SU-DHL-6 (cell line): ENCODE data around the gene UPK1A.

Experiments
- H2AFZ ChIP-seq: fragments of 200-600 bp; sonication (generic); 2 replicates; pipeline ENCODE4 v1.6.1; 2014; ENCODE audit warnings: low read depth, mild to moderate bottlenecking, moderate library complexity, mixed read lengths, antibody characterized with exemption, low read length; ENCODE audit not compliant: severe bottlenecking
- H3F3A ChIP-seq: fragments of 200-600 bp; shearing (Covaris generic); 2 replicates; pipeline ENCODE4 v1.6.0; 2016; ENCODE audit warnings: antibody characterized with exemption, mild to moderate bottlenecking; ENCODE audit not compliant: insufficient read depth
- H3K27ac ChIP-seq: fragments of 200-600 bp; sonication (generic); 2 replicates; pipeline ENCODE4 v1.5.1; 2016; ENCODE audit warnings: low read depth, mild to moderate bottlenecking, low read length, moderate library complexity, mixed read lengths
- H3K27me3 ChIP-seq: fragments of 200-600 bp; sonication (generic), shearing (Covaris generic); 2 replicates; pipeline ENCODE4 v1.6.0; 2014; ENCODE audit warnings: mild to moderate bottlenecking, low read length
- H3K36me3 ChIP-seq: fragments of 200-600 bp; sonication (generic); 2 replicates; pipeline ENCODE4 v1.6.1; 2014; ENCODE audit warnings: mild to moderate bottlenecking, low read length, mixed read lengths
- H3K4me2 ChIP-seq: fragments of 300-600, 200-600 bp; shearing (Covaris generic), sonication (generic); 2 replicates; pipeline ENCODE4 v1.6.0; 2014; ENCODE audit warnings: low read length, low read depth, mild to moderate bottlenecking; ENCODE audit not compliant: poor library complexity, severe bottlenecking
- H3K4me3 ChIP-seq: fragments of 200-600 bp; sonication (generic); 2 replicates; pipeline ENCODE4 v1.5.1; 2014; ENCODE audit warnings: antibody characterized with exemption, low read length, mild to moderate bottlenecking, mixed read lengths; ENCODE audit not compliant: insufficient read depth, poor library complexity, severe bottlenecking
- H3K79me2 ChIP-seq: fragments of 200-600 bp; sonication (generic); 2 replicates; pipeline ENCODE4 v1.6.1; 2014; ENCODE audit warnings: mild to moderate bottlenecking, low read length, moderate library complexity; ENCODE audit not compliant: insufficient read depth
- H3K9ac ChIP-seq: fragments of 200-600 bp; sonication (generic); 2 replicates; pipeline ENCODE4 v1.7.0; 2014; ENCODE audit warnings: mild to moderate bottlenecking, low read length
- H3K9me2 ChIP-seq: fragments of 200-600 bp; sonication (generic); replicated peaks from 2 replicates; pipeline ENCODE4 v1.6.1; 2014; ENCODE audit warnings: low read length; ENCODE audit not compliant: insufficient read depth
- H3K9me3 ChIP-seq: fragments of 200-600 bp; sonication (generic); 2 replicates; pipeline ENCODE4 v1.6.1; 2014; ENCODE audit warnings: low read length, mixed read lengths; ENCODE audit not compliant: insufficient read depth
- H4K20me1 ChIP-seq: fragments of 200-600 bp; sonication (generic); 2 replicates; pipeline ENCODE4 v1.6.1; 2014; ENCODE audit warnings: low read depth, mild to moderate bottlenecking, antibody characterized with exemption, low read length, moderate library complexity, mixed read lengths
- EZH2phosphoT487 ChIP-seq: fragments of 200-600 bp; sonication (generic), shearing (Covaris generic); conservative IDR thresholded peaks from 2 replicates; pipeline ENCODE4 v1.6.1; 2018; ENCODE audit warnings: mild to moderate bottlenecking, antibody characterized with exemption, low read length, moderate library complexity, mixed read lengths
- TF ChIP-seq, protein P1 (sequence below): fragments of 200-600 bp; sonication (generic); IDR thresholded peaks from one replicate; pipeline ENCODE4 v1.5.1; 2017; ENCODE audit warnings: antibody characterized with exemption, mild to moderate bottlenecking, low read length, moderate library complexity; ENCODE audit not compliant: insufficient read depth, poor library complexity, severe bottlenecking

UPK1A gene

DNA sequence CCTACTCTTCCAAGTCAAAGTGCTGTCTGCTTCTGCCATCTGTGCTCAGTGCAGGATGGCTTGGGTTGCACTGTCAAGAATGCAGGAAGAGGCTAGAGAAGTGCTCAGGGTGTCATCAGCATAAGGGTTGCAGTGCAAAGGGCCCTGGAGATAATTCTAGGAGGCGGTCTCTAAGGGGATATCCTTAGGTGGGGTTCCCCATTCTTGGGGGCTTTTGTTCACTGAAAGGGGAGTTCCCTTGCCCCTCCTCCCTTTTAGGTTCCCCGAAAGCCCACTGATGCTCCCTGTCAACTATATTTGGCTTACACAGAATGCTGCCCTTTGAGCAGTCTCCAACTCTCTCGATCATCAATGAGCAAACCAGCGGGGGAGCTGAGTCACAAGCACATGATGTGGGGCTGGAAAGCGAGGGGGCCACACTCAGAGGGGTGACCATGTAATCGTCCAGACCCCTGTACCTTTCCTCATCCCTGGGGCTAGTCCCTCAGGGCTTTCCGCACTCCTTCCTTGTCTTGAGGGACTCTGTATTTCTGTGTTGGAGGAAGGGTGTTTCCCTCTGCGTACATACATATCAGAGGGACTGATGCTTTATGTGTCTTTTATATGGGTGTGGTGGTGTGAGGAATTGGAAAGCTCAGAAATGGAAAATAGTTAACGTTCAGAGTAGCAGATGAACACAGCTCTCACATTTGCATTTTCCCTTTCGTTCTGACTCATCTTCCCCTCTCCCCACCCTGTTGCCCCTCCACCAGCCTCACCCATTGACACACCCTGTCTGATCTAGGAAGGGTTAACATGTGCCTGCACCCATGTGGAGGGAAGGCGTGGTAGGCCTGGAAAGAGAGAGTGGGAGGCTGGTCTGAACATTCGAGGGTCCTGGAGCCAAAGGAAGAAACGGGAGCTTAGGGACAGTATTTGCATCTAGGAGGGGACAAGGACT lies 44.7 kb downstream of the UPK1A start:
- no peak overlapping the region for H3K4me2 ChIP-seq
- no peaks in the 10 kb centered on the region for H3K9me2 ChIP-seq
- no peaks in the 10 kb centered on the region for H3K27me3 ChIP-seq
- no peaks in the 10 kb centered on the region for H3K9me3 ChIP-seq
- TF ChIP-seq, protein P1, sequence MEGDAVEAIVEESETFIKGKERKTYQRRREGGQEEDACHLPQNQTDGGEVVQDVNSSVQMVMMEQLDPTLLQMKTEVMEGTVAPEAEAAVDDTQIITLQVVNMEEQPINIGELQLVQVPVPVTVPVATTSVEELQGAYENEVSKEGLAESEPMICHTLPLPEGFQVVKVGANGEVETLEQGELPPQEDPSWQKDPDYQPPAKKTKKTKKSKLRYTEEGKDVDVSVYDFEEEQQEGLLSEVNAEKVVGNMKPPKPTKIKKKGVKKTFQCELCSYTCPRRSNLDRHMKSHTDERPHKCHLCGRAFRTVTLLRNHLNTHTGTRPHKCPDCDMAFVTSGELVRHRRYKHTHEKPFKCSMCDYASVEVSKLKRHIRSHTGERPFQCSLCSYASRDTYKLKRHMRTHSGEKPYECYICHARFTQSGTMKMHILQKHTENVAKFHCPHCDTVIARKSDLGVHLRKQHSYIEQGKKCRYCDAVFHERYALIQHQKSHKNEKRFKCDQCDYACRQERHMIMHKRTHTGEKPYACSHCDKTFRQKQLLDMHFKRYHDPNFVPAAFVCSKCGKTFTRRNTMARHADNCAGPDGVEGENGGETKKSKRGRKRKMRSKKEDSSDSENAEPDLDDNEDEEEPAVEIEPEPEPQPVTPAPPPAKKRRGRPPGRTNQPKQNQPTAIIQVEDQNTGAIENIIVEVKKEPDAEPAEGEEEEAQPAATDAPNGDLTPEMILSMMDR, result no peak
- no peak for TF ChIP-seq EZH2phosphoT487
- H4K20me1 ChIP-seq, result no peaks in the 10 kb centered on the region
- H3K9ac ChIP-seq, result no peak overlapping the region
- no peaks in the 10 kb centered on the region for H3K79me2 ChIP-seq
- H3F3A ChIP-seq, result no peaks in the 10 kb centered on the region
- no peak overlapping the region for H3K27ac ChIP-seq
- no peak overlapping the region for H3K4me3 ChIP-seq
- H3K36me3 ChIP-seq, result no peaks in the 10 kb centered on the region
- H2AFZ ChIP-seq, result no peak overlapping the region

DNA sequence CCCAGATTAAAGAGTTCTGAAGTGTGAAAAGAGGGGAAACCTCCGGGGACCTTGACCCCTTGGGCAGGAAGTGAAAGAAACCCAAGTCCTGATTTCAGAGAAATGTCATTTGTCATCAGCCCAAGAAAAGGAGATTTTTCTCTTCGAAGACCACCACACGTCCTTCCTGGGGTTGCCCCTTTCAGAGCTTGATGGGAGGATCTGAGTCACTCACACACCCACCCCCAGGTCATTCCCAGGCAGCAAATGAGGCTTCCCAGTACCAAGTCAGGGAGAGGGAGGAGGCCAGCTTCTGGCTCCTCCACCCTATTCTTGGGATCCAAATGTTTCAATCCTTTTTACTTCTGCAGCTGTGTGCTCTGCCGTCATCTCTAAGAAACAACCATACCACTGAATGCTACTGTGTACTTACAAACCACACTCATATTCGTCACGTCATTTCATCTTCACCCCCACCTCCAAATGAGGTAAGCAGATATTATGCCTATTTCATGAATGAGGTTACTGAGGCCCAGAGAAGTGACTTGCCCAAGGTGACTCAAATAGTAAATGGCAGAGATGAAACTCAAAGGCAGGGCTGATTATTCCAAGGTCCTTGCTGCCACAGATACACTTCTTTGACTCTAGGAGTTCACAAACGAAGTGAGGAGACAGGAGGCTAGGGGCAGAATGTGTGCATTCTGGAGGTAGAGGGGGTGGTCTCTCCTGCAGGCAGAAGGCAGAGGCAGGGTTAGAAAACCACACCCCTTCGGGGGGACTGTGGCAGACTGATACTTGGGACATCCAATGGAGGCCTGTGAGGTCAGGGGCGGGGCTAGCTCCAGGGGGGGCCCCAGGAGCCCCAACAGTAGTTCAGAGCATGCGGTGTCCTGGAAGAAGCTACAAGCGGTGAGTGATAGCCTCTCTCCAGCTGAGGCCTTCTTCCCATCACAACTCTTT lies 46.5 kb downstream of the UPK1A start:
- no peak overlapping the region for H3K4me3 ChIP-seq
- TF ChIP-seq, protein P1, result no peak
- TF ChIP-seq EZH2phosphoT487, result no peak
- H3K27me3 ChIP-seq, result no peaks in the 10 kb centered on the region

DNA sequence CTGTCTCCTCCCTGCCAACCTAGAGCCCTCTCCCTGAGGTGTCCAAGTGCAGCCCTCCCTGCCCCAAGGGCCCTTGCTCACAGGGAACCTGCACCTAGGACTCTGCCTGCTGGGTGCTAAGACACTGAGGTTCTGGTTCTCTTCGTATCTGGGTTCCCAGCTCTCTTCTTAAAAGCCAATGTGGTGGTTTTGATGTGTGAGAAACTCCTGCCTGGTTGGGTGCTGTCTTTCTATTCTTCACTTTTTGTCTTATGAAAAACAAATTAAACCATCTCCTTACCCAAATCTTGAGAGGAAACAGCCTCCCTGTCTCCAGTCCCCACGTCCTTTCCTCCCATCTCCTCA lies 47.2 kb downstream of the UPK1A start:
- Histone ChIP-seq H3K9ac (no peak overlapping the region), H3K36me3 (no peaks in the 10 kb centered on the region)

More for the DNA sequence above, 46.5 kb downstream of the UPK1A start:
- no peaks in the 10 kb centered on the region for H3K79me2 ChIP-seq
- no peak overlapping the region for H2AFZ ChIP-seq
- H3F3A ChIP-seq, result no peaks in the 10 kb centered on the region
- no peaks in the 10 kb centered on the region for H4K20me1 ChIP-seq
- H3K36me3 ChIP-seq, result no peaks in the 10 kb centered on the region
- H3K27ac ChIP-seq, result no peak overlapping the region
- H3K9me2 ChIP-seq, result no peaks in the 10 kb centered on the region
- no peak overlapping the region for H3K9ac ChIP-seq
- H3K9me3 ChIP-seq, result no peaks in the 10 kb centered on the region
- H3K4me2 ChIP-seq, result no peak overlapping the region

More for the DNA sequence above, 47.2 kb downstream of the UPK1A start:
- no peak overlapping the region for H2AFZ ChIP-seq
- no peaks in the 10 kb centered on the region for H3F3A ChIP-seq
- no peaks in the 10 kb centered on the region for H4K20me1 ChIP-seq
- TF ChIP-seq EZH2phosphoT487, result no peak
- TF ChIP-seq, protein P1, result no peak
- H3K9me3 ChIP-seq, result no peaks in the 10 kb centered on the region
- no peak overlapping the region for H3K27ac ChIP-seq
- no peak overlapping the region for H3K4me2 ChIP-seq
- no peaks in the 10 kb centered on the region for H3K27me3 ChIP-seq
- H3K79me2 ChIP-seq, result peaks cover 4% of the 10 kb centered on the region
- no peaks in the 10 kb centered on the region for H3K9me2 ChIP-seq
- no peak overlapping the region for H3K4me3 ChIP-seq
